ENCODE measurements around the gene CHEK1.
"Not testable (repeated sequence)": the region's sequence is repeated elsewhere in the genome, so short reads cannot be mapped to it uniquely, and the experiment has no call there.

Gene CHEK1

DNA sequence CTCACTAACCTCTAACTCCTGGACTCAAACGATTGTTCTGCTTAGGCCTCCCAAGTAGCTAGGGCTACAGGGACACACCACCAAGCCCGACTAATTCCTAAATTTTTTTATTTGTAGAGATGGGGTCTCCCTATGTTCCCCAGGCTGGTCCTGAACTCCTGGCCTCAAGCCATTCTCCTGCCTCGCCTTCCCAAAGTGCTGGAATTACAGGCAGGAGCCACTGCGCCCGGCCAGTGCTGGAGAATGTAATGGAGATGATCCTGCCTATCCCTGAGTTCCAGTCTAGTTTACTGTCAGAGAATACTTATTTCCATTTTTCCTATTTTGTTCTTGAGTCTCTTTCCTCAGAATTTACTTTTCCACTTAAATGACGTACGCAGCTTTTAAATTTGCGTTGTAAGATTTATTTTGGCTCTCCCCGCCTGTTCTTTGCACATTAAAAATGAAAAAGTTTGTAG is at the start of gene CHEK1:
TSS of gene CHEK1 (plus strand) at position 408 of the 458 bp plus-strand sequence. CDS start 1,606 bp downstream, outside the sequence.
- no peak for DNase-seq (ENCODE audit: low spot score)

DNA sequence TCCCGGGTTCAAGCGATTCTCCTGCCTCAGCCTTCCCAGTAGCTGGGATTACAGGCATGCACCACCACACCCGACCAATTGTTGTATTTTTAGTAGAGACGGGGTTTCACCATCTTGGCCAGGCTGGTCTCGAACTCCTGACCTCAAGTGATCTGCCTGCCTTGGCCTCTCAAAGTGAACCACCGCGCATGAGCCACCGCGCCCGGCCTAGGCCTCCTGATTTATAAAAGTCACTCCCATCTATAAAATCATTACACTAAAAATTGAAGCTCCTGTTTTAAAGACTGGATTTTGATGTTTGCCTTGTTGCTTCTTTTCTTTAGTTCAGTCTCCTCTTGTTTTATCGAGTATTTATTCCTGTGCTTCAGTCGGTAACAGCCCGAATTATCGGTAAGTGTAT is 47.8 kb upstream of the CHEK1 start:
- not testable (repeated sequence) for DNase-seq (ENCODE audit: low spot score)

DNA sequence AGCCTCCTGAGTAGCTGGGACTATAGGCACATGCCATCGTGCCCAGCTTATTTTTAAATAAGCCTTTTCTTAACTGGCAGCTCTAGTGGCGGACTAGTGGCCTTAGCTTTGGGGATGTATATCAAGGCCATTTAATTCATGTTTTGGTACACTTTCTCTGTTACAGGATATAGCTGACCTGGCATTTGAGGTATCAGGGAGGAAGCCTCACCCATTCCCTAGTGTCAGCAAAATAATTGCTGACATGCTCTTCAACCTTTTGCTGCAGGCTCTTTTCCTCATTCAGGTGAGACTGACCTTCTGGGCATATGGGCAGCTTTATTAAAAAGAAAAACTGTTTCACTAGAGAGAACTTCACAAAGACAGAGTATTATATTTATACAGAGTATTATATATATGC is 46.2 kb upstream of the CHEK1 start:
- no peak for DNase-seq (ENCODE audit: low spot score)

- no peak for DNase-seq (ENCODE audit: low spot score)
Measured at GRCh38 chr11:125579811-125580210, 45.2 kb upstream of the CHEK1 start.

DNA sequence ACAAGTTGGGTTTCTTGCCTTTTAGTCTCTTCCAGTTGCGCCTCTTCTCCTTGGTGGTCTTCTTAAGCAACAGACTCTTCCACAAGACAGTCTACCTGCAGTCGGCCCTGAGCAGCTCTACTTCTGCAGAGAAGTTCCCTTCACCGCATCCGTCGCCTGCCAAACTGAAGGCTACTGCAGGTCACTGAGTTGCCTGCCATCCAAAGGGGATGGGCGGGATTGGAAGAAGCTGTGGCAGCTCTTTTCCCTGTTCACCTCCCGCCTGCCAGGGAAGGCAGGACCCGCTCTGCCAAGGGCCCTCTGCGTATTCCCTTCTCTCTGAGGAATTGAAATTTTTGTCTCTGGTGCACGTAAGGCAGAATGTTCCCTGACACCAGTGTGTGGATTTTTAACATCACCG is 41.5 kb upstream of the CHEK1 start:
- DNase-seq (ENCODE audit: low spot score): no peak

DNA sequence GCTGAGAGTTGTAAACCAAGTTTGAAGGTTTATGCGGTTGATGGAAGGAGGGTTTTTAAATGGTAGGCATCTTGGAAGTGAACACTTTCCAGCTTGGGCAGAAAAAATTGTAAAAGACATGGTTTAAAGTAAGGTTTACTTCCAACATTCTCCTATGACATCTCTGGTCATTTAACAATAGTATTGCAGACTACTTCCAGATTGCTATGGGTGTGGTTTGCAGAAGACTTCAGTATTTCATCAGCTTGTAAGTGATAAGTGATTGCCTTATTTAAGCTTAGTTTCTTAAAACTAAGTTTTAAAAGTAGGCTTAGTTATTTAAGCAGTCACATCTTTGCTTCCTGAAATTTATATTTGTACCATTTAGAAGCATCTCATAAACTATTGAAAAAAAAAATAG is 39.5 kb upstream of the CHEK1 start:
- DNase-seq (ENCODE audit: low spot score): no peak

DNA sequence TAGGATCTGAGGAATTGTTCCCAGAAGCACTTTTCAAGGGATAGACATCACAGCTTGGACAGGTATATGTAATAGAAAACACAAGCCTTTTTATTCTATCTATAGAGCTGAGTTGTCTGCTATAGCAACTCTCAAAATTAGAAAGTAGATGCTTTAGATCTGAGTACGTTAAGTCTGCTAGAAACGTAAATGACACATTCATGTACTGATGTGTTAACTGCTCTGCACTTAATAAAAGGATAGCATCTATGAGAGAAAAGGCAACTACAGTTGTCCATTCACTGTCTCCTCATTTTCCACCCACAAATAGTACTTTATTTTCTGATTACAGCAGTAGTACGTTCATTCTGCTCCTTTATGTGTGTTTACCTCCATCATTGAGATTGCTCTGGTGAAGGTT is 38.3 kb upstream of the CHEK1 start:
- no peak for DNase-seq (ENCODE audit: low spot score)

GRCh38 chr11:125587480-125587879 is 37.5 kb upstream of the CHEK1 start:
- no peak for DNase-seq (ENCODE audit: low spot score)

DNA sequence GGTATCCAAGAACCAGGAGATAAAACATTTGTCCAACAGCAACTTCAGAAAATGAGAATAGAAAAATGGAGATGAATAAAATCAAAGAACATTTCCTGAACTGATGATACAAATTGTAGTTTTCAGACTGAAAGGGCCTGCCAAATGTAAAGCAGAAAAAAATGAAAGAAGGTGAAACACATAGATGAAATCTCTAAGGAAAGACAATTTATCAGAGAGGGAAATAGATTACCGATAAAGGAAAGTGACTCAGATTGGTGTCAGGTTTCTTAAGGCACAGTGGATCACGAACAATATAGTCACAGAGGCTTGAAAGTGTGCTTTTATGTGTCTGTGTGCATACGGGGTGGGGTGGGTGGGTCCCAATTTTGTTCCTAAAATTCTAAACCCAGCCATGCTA is 36.5 kb upstream of the CHEK1 start:
- DNase-seq (ENCODE audit: low spot score): no peak

GRCh38 chr11:125591649-125592304 is 33.2 kb upstream of the CHEK1 start:
- peak; percentile 14 for DNase-seq (ENCODE audit: low spot score)

DNA sequence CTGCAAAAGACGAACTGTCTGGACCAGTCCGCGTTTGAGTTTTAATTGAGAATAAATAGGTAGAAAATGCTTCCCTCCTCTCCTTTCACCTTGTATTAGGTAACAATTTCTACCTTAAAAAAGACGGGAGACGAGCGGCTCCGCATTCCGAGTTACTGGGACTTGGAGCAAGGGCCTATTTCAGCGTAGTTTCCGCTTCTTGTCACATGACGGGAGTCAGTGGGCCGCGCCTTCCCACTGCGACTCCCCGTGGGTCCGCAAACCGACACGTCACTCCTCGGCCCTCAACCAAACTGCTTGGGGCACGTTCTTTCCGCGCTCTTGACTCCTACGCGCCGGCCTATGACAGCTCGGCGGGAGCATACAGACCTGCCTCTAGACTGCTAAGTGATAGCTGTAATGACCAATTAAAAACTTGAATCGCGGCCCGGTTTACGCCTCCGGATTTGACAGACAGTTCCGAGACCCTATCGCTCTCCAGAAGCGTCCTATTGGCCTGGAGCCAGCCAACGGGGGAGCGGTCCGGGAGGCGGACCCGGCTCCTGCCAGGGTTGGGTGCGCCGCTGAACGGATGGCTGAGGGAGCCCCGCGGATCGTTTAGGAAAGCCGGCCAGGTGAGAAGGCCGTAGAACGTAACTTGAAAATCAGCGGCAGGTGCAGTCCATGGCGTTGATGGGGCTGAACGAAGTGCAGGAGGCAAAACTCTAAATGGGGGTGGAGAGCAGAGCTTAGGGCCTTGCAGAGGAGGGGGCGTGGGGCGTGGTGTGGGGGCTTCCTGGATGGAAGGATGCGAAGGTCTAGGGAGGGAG is 32.5 kb upstream of the CHEK1 start, which contains the start of gene STT3A:
TSS of gene STT3A (plus strand) at position 548 of the 809 bp plus-strand sequence. CDS start 3,064 bp downstream, outside the sequence.
- peak; percentile 99 for DNase-seq (ENCODE audit: low spot score)

DNA sequence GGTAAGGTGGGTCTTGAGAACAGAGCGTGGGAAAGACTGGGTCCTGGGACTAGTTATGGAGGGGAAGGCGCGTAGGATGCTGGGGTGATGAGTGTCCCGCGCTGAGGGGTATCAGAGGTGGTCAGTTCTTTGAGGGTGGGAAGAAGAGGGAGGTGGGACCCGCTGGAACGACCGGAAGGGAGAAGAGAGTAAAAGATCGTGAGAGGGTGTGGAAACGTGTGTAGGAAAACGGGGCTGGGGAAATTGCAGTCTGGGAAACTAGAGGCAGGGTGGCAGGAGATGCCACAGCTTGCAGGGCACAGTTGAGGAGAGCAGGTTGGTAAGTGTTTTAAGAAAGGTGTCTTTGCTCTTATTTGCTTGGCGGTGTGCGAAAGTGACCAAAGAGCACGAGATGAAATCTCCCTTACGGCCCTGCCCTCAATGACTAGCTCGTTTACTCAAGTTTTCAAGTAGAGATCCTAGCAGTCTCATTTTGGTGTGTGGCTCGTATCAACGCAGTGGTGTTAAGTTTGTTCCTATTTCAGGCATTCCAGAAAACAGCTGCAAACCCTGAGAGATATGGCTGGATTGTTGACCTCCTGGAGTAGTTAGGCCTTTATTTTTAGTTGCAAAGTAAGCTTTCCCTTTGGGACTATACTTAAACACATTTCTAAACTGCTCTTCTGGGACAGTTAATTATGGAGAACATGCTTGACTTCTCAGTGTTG is 31.7 kb upstream of the CHEK1 start:
- DNase-seq (ENCODE audit: low spot score): no peak

- no peak for DNase-seq (ENCODE audit: low spot score)
Measured at GRCh38 chr11:125594958-125595357, 30.0 kb upstream of the CHEK1 start.

GRCh38 chr11:125600663-125601062 is 24.3 kb upstream of the CHEK1 start:
- DNase-seq (ENCODE audit: low spot score): no peak

GRCh38 chr11:125603207-125603606 is 21.8 kb upstream of the CHEK1 start:
- DNase-seq (ENCODE audit: low spot score): no peak

DNA sequence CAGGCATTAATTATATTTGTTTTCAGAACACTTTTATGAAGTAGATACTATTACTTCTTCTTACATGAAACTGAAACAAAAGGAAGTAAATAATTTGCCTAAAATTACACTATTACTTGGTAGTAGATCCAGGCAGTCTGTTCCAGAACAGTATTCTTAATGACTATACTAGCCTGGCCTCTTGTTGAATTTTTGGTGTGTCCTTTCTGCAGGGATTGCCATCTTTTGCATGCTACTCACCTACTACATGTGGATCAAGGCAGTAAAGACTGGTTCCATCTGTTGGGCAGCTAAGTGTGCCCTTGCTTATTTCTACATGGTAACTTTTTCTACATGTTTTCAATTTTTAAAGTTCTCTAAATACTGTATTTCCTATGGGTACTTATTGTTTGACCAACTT is 19.5 kb upstream of the CHEK1 start:
- DNase-seq (ENCODE audit: low spot score): no peak

DNA sequence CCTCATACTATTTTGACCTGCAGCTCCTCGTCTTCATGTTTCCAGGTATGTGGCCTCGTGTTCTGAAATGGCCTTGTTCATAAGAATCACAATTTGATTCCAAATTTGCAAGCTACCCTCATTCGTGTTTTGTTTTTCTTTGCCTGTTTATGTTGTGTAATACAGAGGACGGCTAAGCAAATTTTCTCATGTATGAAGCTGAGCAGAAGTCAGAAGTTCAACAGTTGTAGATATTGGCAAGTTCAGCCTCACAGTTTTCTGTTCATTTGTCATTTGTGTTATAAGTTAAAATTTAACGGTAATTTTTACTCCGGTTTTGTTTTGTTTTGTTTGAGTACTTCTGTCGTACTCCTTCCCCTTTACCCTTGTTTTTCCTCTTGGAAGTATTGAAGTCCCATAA is 15.4 kb upstream of the CHEK1 start:
- no peak for DNase-seq (ENCODE audit: low spot score)

GRCh38 chr11:125618383-125618782 is 6.6 kb upstream of the CHEK1 start:
- DNase-seq (ENCODE audit: low spot score): no peak

GRCh38 chr11:125621995-125622394 is 3.0 kb upstream of the CHEK1 start:
- no peak for DNase-seq (ENCODE audit: low spot score)

- no peak for DNase-seq (ENCODE audit: low spot score)
Measured at GRCh38 chr11:125623064-125623463, 1.9 kb upstream of the CHEK1 start.

DNA sequence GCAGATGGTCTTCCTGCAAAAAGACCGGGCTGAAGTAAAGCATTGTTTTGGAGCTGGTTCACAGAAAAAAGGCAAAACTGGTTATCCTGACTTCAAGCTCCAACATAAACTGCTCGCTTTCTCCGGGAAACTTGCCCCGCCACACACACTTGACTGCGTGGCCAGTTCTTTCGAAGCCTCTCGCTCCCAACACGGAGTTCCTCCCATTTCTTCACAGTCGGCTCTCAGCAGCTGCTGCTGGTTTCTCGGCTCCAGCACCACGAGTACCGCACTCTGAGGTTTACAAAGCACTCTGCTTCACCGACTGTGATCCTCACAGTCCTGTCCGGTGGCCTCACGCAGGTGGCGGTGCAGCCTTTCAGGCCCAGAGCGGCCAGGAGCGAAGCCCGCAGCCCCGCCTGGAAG is 264 bp downstream of the CHEK1 start:
- DNase-seq (ENCODE audit: low spot score): no peak

- peak; percentile 87 for DNase-seq (ENCODE audit: low spot score)
Measured at GRCh38 chr11:125625630-125626287, 796 bp downstream of the CHEK1 start.
